NCI-H69 (cell line): ENCODE measurements around the gene TXNDC17.
"Not testable (repeated sequence)": the region's sequence is repeated elsewhere in the genome, so short reads cannot be mapped to it uniquely, and the experiment has no call there.

Source experiments
- DNase-seq: peaks from one replicate; lab custom pipeline; 2025; lab: John Stamatoyannopoulos, UW

Gene TXNDC17

DNA sequence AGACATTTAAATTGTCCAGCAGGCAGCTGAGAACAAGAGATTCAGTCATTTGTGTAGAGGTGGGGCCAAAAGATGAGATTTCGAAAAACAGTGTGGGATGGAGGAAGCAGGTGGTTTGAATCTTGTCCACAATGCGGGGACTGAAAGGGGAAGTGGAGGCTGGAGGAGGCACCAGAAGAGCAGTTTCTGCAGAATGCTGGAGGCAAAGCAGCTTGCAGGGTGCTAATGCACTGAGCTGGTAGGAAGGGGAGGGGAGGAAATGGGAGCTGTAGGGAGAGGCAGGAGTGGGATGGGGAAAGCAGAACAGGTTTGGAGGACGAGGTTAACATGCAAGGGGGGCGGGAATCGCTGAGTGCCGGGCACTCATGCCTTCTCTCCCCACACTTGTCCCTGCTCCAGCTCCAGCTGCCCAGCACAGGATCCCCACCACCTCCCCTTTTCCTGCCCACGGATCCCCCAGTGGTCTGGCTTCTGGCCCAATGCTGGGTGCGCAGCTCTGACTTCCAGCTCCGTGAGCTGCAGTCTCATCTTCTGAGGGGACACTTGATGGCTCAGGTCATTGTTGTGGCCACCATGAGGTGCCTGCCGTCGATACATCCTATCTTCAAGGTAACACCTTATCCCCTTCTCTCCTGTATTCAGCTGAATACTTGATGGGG is 20.1 kb downstream of the TXNDC17 start:
- DNase-seq = no peak

- no peak for DNase-seq
Observed at GRCh38 chr17:6661464-6661848, 20.6 kb downstream of the TXNDC17 start.

GRCh38 chr17:6663200-6663599 is 22.3 kb downstream of the TXNDC17 start:
- DNase-seq = not testable (repeated sequence)

DNA sequence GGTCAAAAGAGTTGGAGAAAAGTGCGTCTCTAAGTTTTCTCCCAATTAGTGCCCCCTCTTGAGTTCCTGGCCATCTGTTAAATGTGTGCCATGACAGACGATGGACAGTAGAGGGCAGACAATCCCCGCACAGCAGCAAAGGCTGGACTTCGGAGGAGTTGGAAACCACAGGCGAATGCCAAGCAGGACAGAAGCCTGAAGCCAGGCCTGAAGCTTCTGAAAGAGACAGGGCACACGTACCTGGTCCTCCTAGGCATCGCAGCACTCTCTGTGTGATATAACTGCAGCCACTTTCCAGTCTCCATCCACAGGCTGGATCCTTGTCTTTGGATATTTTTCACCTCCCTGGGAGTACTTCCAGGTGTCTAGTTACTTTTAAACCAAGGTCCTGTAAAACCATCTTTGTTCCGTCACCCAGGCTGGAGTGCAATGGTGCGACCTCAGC is 25.2 kb downstream of the TXNDC17 start:
- peak; percentile 66 for DNase-seq

DNA sequence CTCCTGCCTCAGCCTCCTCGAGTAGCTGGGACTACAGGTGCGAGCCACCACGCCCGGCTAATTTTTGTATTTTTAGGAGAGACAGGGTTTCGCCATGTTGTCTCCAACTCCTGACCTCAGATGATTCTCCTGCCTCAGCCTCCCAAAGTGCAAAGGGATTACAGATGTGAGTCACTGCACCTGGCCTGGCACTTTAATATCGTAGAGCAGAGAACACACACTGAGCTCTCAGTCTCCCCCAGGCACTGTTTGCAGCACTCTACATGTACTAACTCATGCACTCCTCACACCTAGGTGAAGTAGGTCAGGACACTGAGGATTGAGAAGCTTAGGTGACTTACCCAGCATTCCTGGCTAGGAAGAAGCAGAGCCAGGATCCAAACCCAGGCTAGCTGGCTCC is 25.7 kb downstream of the TXNDC17 start:
- DNase-seq = no peak

- DNase-seq = no peak
Observed at GRCh38 chr17:6667516-6667915, 26.7 kb downstream of the TXNDC17 start.

GRCh38 chr17:6668219-6668618 is 27.4 kb downstream of the TXNDC17 start:
- DNase-seq = no peak

GRCh38 chr17:6668727-6669425 is 28.0 kb downstream of the TXNDC17 start:
- no peak for DNase-seq

DNA sequence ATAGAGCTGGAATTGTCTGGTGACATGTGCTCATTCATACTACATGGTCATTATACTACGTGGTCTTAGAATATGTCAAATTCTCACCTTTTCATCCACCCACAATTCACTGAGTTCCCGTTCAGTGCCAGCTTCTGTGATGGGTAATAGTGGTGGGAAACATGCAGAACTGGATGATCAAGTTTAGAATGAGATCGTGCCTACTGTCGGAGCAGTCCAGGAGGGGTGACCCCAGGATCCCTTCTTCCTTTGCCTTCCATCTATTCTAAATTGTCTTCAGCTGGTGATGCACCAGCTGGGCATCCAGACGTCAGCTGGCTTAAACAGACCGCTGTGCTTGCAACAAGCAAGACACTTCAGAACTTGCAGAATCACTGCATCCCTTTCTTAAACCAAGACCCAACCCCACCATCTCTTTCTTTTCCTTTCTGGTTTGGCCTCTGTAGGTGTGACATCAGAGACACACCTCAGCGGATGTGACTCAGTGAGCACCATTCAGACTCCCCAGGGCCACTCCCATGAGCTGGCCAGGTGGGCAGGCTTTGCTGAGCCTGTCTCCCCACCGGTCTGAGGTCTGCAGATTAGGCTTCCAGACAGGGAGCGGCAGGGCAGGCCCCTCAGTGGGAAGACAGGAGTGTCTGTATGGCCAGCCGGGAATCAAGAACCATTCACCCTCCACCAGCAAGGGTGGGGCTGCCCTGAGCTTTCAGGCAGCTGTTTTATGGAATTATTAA is 28.8 kb downstream of the TXNDC17 start:
- DNase-seq = peak; percentile 5

DNA sequence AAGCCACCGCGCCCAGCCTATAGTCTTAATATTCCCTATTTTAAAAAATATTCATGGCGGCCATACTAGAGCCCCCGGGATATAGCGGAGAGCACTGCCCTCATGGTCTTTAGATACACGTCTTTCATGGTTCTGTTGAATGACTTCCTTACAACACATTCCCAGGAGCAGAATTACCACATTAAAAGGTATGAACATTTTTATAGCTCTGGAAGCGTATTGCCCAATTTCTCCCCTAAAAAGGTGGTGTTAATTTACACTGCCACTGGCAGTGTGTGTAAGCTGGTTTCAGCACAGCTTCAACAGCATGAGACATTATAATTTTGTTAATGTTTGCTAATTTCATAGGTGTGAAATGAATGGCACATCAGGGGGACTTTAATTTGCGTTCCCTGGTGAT is 29.7 kb downstream of the TXNDC17 start:
- no peak for DNase-seq

DNA sequence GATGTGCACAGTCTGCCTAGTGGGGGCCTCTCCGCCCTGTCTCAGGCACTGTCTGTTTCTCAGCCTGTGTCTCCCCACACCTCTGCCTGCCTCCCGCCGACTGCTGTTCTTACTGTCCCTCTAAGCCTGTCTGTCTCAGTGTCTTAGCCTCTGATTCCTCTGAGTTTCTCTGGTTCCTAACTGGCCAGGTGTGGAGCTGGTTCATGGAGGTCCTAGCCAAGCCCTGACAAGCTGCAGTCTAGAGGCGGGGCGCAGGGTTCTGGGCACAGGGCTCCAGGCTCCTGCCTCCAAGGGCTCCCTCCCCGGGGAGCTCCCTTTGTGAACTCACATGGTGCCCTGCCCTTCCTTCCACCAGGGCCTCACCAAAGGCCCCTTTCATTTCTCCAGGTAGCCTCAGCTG is 30.1 kb downstream of the TXNDC17 start:
- peak; percentile 12 for DNase-seq

DNA sequence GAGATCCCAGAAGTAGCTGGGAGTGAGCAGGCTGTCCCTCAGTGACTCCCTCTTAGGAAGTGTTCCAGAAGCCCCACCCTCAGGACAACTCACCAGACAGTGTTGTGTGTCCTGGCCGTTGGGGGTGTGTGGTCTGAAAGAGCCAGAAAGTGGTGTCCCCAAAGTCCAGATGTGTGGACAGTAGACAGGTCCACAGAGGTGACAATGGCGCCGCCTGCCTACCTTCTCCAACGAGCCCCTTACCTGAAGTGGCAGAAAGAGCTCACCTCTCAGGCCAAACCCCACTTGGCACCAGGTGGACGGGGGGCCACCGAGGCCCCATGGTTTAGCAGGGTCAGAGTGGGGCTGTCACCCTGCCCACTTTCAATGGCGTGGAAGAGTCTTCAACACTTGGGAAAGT is 30.6 kb downstream of the TXNDC17 start:
- no peak for DNase-seq

DNA sequence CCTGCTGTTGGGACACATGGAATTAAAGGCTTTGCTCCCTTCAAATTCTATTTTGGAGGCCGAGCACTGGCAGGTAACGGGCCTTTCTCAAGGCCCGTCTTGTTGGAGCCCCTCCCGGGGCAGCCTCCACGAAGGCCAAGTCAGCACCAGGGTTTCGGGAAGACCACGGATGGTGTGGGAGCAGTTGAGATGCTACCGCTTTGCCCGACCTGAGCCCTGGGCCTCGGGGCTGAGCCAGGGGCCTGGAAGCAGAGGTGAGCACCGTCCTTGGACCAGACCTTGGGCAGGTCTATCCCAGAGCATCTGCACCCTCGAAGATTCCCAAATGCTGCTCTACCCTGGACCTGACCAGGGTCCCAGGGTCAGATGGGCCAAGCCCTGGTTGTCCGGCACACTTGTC is 33.7 kb downstream of the TXNDC17 start:
- DNase-seq = no peak

DNA sequence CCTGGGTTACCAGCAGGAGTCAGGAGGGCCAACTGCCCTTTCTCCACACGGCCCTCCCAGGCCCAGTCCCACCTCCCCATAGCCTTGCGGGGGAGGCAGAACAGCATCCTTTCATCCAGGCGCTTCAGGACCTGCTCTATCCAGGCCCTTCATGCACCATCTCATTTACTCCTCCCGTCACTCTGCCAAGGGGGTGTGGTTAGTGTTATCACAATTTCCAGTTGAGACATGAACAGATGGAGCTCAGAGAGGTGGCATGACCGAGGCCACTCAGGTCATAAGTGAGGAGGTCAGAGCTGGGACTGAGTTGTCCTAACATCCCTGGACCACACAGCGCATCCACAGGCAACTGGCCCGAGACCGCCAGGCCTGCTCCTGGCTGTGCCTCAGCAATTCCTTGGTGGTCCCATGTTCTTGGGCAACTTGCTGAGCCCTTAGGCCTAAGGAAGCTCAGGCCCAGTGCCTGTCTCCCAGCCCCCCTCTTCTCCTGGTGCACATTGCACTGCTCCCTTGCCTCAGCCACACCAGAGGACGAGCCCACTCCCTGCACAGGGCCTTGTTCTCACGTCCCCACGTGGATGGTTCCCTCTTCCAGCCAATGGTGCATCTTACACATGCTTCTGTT is 34.5 kb downstream of the TXNDC17 start:
- DNase-seq = no peak

DNA sequence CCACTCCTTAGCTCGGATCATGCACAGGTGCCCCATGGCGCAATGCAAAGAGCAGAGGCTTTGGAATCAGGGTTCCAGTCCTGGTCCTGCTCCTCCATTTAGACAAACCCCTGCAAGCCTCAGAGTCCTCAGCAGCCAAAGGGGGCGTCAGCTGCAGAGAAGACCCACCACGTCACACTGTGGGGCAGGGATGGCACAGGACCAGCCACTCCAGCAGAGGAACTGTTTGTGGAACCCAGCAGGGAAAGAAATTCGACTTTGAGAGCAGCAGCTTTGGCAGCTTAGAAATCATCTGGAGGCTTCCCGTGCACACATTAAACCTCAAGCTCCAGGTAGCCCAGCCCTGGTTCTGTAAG is 35.9 kb downstream of the TXNDC17 start:
- DNase-seq = no peak

GRCh38 chr17:6677158-6677831 is 36.4 kb downstream of the TXNDC17 start:
- no peak for DNase-seq

- DNase-seq = no peak
Observed at GRCh38 chr17:6677946-6678345, 37.1 kb downstream of the TXNDC17 start.

GRCh38 chr17:6679241-6679640 is 38.4 kb downstream of the TXNDC17 start:
- no peak for DNase-seq

DNA sequence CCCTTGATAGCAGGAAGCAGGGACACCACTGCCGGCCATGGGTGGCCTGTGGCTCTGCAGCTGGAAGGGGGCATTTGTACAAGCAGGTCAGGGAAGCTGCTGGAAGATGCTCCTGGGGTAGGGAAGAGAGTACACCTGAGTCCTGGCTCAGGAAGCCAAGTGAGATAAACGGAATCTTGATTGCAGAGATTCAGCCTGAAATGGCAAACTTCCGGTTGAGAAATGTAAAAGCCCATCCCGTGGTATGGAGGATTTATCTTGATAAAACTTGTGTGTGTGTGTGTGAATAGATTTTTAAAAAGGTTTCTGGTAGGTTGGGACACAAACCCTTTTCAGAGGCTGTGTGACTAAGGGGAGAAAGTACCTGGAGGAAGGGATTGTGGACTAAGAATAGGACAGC is 40.3 kb downstream of the TXNDC17 start:
- no peak for DNase-seq

- no peak for DNase-seq
Observed at GRCh38 chr17:6681671-6682070, 40.8 kb downstream of the TXNDC17 start.

DNA sequence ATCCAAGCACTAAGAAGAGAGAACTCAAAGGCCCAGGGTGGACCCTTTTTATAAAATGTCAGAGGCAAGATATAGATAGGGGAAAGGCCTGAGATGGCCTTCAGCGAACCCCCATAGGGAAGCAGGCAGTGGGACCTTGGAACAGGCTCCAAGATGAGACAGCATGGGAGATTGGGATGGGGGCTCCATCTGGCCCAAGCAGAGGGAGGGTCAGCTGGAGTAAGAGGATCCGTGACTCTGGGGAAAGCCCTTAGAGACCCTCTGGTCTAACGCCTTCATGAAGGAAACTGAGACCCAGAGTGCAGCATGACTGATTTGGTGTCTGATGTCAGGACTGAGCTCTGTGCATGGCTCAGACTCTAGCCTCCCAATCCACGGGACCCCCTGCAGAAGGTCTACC is 41.5 kb downstream of the TXNDC17 start:
- no peak for DNase-seq

DNA sequence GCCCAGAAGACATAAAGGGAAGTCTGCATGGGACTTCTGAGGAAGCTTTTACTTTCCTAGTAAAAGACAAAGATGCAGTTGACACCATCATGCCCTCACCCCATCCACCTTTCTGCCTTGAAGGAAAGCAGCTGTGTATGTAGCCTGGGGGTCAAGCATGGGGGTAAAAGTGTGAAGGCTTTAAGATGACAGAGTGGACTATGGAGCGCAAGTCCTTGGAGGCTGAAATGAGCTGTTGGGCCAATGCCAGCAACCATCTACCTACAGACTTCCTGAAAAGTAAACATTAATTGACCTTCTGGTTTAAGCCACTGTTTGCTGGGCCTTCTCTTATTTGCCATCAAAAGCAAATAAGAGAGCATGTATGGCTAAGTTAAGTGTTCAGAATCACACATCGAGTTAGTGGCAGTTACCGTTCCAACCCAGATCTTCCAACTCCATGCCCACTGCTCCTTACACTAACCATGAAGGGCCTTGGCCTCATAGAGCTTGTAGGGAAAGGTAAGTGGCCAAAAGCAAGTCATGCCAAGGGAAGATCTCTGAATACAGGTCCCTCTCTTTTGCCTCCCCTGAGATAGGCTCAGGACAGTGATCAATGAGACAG is 42.3 kb downstream of the TXNDC17 start:
- peak; percentile 62 for DNase-seq
